NK-92 (cell line): ENCODE data around the gene MCRIP1.
"Not testable (repeated sequence)": the region's sequence is repeated elsewhere in the genome, so short reads cannot be mapped to it uniquely, and the experiment has no call there.

Experiments used
- DNase-seq: peaks from one replicate; lab custom pipeline; 2025; ENCODE audit not compliant: unreplicated experiment; lab: John Stamatoyannopoulos, UW

MCRIP1 gene

GRCh38 chr17:81841866-81842265, 8.8 kb upstream of the MCRIP1 start:
- no peak for DNase-seq

- DNase-seq = no peak
Measured at GRCh38 chr17:81840826-81841778, 8.0 kb upstream of the MCRIP1 start.

- not testable (repeated sequence) for DNase-seq
Measured at GRCh38 chr17:81840059-81840458, 7.0 kb upstream of the MCRIP1 start.

- DNase-seq = no peak
Measured at GRCh38 chr17:81839301-81839700, 6.2 kb upstream of the MCRIP1 start.

- no peak for DNase-seq
Measured at GRCh38 chr17:81838753-81839255, 5.7 kb upstream of the MCRIP1 start.

GRCh38 chr17:81837641-81838040, 4.5 kb upstream of the MCRIP1 start:
- no peak for DNase-seq

- no peak for DNase-seq
Measured at GRCh38 chr17:81834831-81835267, 1.8 kb upstream of the MCRIP1 start, which contains the start of gene PPP1R27. Gene PPP1R27 (minus strand): TSS chr17:81835050. CDS start chr17:81834953, 97 bp downstream.

GRCh38 chr17:81833921-81834830, 1.1 kb upstream of the MCRIP1 start:
- no peak for DNase-seq

- no peak for DNase-seq
Measured at GRCh38 chr17:81832608-81833159, 407 bp downstream of the MCRIP1 start.

- DNase-seq = no peak
Measured at GRCh38 chr17:81831957-81832607, 1.0 kb downstream of the MCRIP1 start.

GRCh38 chr17:81831563-81831956, 1.5 kb downstream of the MCRIP1 start:
- no peak for DNase-seq

- DNase-seq = no peak
Measured at GRCh38 chr17:81829858-81830257, 3.2 kb downstream of the MCRIP1 start.

GRCh38 chr17:81828656-81829055, 4.4 kb downstream of the MCRIP1 start:
- DNase-seq = no peak

- no peak for DNase-seq
Measured at GRCh38 chr17:81825841-81826466, 7.1 kb downstream of the MCRIP1 start.

- no peak for DNase-seq
Measured at GRCh38 chr17:81824595-81824994, 8.5 kb downstream of the MCRIP1 start.

- no peak for DNase-seq
Measured at GRCh38 chr17:81823820-81824550, 9.1 kb downstream of the MCRIP1 start.

GRCh38 chr17:81822996-81823819, 9.9 kb downstream of the MCRIP1 start:
- DNase-seq = no peak

- no peak for DNase-seq
Measured at GRCh38 chr17:81822312-81822637, 10.8 kb downstream of the MCRIP1 start.
